Heart right ventricle (tissue), 16 donors: ENCODE data around the gene RPL28. TPM values are rescaled to one million over a fixed set of nuclear protein-coding genes. Genes with fewer than 3 reads are reported as not detected.

Source experiments
- ATAC-seq, 8 donors: fragments of 200-7000 bp; cut with Tn5 transposase; one replicate each; pipeline ENCODE4 v1.9.1; 2020; ENCODE audit warnings: mild to moderate bottlenecking in 8 of 8, moderate library complexity in 8 of 8, moderate number of reproducible peaks in 1 of 8
- DNase-seq, 2 donors: peaks; one replicate each; pipeline ENCODE4 v3.0.0-alpha.2; 2020
- H3K27ac ChIP-seq, 10 donors: fragments of 200-600 bp; sonication (generic) in 2 of 10; one replicate each; pipeline versions ENCODE4 v1.5.0 to v1.8.0; 2020 to 2022; ENCODE audit warnings: mild to moderate bottlenecking in 3 of 10
- H3K27me3 ChIP-seq, 7 donors: fragments of 200-600 bp; one replicate each; pipeline ENCODE4 v1.8.0; 2021 to 2022; ENCODE audit warnings: mild to moderate bottlenecking in 2 of 7
- H3K36me3 ChIP-seq, 9 donors: fragments of 200-600 bp; sonication (generic) in 1 of 9; one replicate each; pipeline versions ENCODE4 v1.5.0 to v1.8.0; 2020 to 2022; ENCODE audit warnings: mild to moderate bottlenecking in 2 of 9
- H3K4me1 ChIP-seq, 9 donors: fragments of 200-600 bp; sonication (generic) in 1 of 9; one replicate each; pipeline versions ENCODE4 v1.5.0 to v1.8.0; 2020 to 2022; ENCODE audit warnings: mild to moderate bottlenecking in 4 of 9
- H3K4me3 ChIP-seq, 10 donors: fragments of 200-600 bp; sonication (generic) in 2 of 10; one replicate each; pipeline versions ENCODE4 v1.5.0 to v1.8.0; 2020 to 2022; ENCODE audit warnings: mild to moderate bottlenecking in 7 of 10, moderate library complexity in 2 of 10
- H3K9me3 ChIP-seq, 11 donors: fragments of 200-600 bp in 10 of 11; sonication (generic) in 2 of 11; one replicate each; pipeline versions ENCODE4 v1.5.0 to v1.8.0; 2013 to 2022; ENCODE audit warnings: mild to moderate bottlenecking in 2 of 11, control low read depth in 1 of 11, moderate library complexity in 1 of 11
- CTCF ChIP-seq, 9 donors: fragments of 200-600 bp; sonication (generic) in 2 of 9; IDR thresholded peaks; one replicate each; pipeline versions ENCODE4 v1.5.0 to v1.8.0; 2021 to 2022; ENCODE audit warnings: antibody characterized with exemption in 9 of 9, mild to moderate bottlenecking in 5 of 9, moderate library complexity in 1 of 9
- WGBS, 2 donors: extraction: QIAGEN DNeasy Blood & Tissue Kit; methylation state at CpG; one replicate each; pipeline ENCODE4 v1.1.7; 2013; ENCODE audit warnings: inconsistent platforms in 1 of 2; 5-methylcytosine and 5-hydroxymethylcytosine counted together
- intact Hi-C, 10 donors: fragments of 100-400 bp; cut with DNase I; formaldehyde crosslinking; loops; one replicate each; pipeline versions ENCODE4 v1.11.1 to v1.14.2; 2022
- polyA plus RNA-seq, 2 donors: library from polyadenylated mRNA; stranded (reverse); fragments of 200-250 nt; gene quantifications; one replicate each; pipeline ENCODE4 v1.2.3, GENCODE V29; 2013
- total RNA-seq, 10 donors: library from RNA; stranded (reverse); fragmentation: NEBNext Ultra II Directional in 3 of 10; extraction: Animal tissue kit (Norgen Biotek cat#: 25700) in 3 of 10; gene quantifications; one replicate each; pipeline versions ENCODE4 v1.2.1 to v1.2.4, GENCODE V29; 2021 to 2023
- donor health status: Arrhythmogenic right ventricular cardiomyopathy.
- donor health status: ischemic (EF 13 %, LVEDD 7.1; RV severe dilation, severe dysfunction).
- donor health status: healthy with polysubstance abuse.
- donor health status: DM: no; HTN: yes; CAD: no.
- donor health status: DM: no; HTN: no; CAD: no.
- donor health status: ischemic (EF 25% LVEDD 6.9; RV normal size, moderate dysfunction).
- donor health status: ischemic (EF 25% LVEDD 5.7; RV mildly dilated, moderate dysfunction).
- donor health status: healthy.
- donor health status: DM: yes; HTN: yes; CAD: no.
- donor health status: Ischemic cardiomyopathy.
- donor health status: ischemic (EF 35%, LVEDD 5.7; RV mildly dilated, moderate dysfunction).
- donor health status: nonischemic (EF 11% LVEDD 7.7; RV severe dilation, severe dysfunction).
- donor health status: DM: yes; HTN: yes; CAD: no.
- donor health status: PGD.
- donor health status: ischemic (EF 29% LVEDD 5.4; RV normal size, mild dysfunction).
- donor health status: nonischemic (EF 23%, LVEDD 6.1; RV moderate dilation, normal function).

The RPL28 gene
- total and polyA plus RNA-seq, 12 donors = 473 to 1,617 (median 593) TPM

DNA sequence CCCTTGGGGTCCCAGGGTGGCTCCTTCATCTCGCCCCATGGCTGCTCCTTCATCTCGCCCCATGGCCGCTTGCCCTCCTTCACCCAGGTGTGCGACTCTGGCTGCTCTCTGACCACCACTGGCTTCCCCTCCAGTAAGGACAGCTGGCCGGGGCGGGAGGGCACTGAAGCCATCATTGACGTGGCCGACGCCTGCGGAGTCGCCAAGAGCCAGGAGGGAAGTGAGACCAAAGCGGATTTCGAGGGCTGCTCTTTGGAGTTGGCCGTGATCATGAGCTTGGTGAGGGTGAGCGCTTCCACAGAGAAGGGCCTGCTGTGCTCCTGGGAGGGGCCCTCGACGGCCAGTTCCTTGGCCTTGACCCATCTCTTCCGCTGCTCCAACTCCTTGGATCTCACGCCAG is 27.2 kb upstream of the RPL28 start:
- ATAC-seq = no peak
- TF ChIP-seq CTCF (IDR thresholded peaks at IDR 0.05) = no peak
- H3K9me3 ChIP-seq = no peaks in the 10 kb centered on the region
- 86 to 92% methylated on average over 18 to 19 of the region's 19 CpGs for WGBS, 2 donors
- intact Hi-C loops = no loop called here
- no peak overlapping the region for H3K4me3 ChIP-seq
- H3K4me1 ChIP-seq = peaks cover 0 to 14% (median 12%) of the 10 kb centered on the region in 9 donors
- DNase-seq = no peak
- H3K27ac ChIP-seq = no peak overlapping the region
- H3K36me3 ChIP-seq = no peaks in the 10 kb centered on the region
- H3K27me3 ChIP-seq = peaks cover 9 to 53% (median 39%) of the 10 kb centered on the region in 7 donors

GRCh38 chr19:55358943-55359908 is 26.5 kb upstream of the RPL28 start:
- DNase-seq (no peak), ATAC-seq (no peak)
- intact Hi-C loops = no loop called here
- Histone ChIP-seq H3K36me3 (no peaks in the 10 kb centered on the region), H3K4me1 (peaks cover 0 to 7% (median 5%) of the 10 kb centered on the region in 9 donors), H3K27ac (no peak overlapping the region), H3K4me3 (no peak overlapping the region), H3K27me3 (peaks cover 1 to 45% (median 33%) of the 10 kb centered on the region in 7 donors), H3K9me3 (no peaks in the 10 kb centered on the region)
- no peak for TF ChIP-seq CTCF (IDR thresholded peaks at IDR 0.05)
- WGBS, 2 donors = 61 to 62% methylated on average over 32 of the region's 32 CpGs

DNA sequence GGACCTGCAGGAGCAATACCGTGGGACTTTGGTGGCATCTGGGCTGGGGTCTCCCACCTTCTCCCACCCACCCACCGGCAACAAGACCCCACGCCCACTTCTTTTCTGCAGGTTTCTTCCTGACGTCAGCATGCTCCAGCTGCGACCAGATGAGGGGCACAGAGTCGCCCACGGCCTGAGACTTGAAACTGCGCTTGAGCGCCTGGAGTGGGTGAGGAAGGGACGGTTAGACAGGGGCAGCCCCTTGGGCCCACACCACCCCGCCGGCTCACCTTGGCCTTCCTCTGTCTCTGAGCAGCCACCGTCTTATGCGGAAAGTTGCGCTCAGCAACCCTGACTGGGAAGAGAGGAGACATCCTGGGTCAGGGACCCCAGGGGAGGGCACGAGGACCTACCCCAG is 24.8 kb upstream of the RPL28 start:
- Histone ChIP-seq H3K27me3 (peaks cover 0 to 40% (median 16%) of the 10 kb centered on the region in 7 donors), H3K4me3 (no peak overlapping the region), H3K9me3 (no peaks in the 10 kb centered on the region), H3K36me3 (no peaks in the 10 kb centered on the region), H3K27ac (no peak overlapping the region), H3K4me1 (no peaks in the 10 kb centered on the region)
- 91 to 92% methylated on average over 14 to 16 of the region's 16 CpGs for WGBS, 2 donors
- intact Hi-C loops = loop anchor here in 1 of 10 donors (5.0 kb wide), 1 partner anchor 39 kb away; no protein-coding TSS in a partner anchor
- no peak for DNase-seq
- no peak for TF ChIP-seq CTCF (IDR thresholded peaks at IDR 0.05)
- ATAC-seq = no peak

DNA sequence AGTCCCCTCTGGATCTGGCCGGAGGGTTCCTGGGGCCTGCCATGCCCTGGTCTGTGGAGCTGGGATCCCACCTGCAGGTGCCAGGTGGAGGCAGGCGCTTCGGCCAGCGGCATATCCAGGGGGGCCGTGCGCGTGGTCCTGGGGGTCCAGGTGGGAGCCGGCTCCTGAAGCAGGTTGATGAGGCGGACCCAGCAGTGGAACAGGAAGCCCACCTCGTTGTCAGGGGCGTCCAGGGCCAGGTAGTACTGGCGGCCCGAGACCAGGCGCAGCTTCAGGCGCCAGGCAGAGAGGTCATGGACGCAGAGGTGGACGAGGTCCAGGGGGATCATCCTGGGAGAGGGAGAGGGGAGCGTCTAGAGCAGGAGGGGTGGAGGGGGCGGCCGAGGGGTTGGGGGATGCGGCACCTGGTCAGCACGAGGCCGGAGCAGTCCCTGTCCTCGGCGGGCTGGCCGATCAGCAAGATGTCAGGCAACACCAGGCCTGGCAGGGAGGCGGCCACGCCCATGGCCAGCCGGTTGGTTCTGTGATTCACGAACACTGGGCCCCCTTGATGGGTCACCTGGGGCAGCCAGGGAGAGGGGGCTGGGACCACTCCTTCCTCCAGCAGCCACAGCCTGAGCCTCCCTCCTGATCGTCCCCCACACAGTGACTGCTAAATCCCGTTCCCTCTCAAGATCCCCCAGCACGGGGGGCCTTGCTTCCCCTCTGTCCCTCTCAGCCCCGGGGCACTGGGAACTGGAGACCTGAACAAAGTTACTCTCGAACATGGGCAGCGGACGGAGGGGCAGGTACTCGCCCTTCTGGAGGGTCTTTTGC is 23.4 kb upstream of the RPL28 start:
- H3K27ac ChIP-seq = no peak overlapping the region
- ATAC-seq (no peak), DNase-seq (no peak)
- no peak overlapping the region for H3K4me3 ChIP-seq
- peaks cover 0 to 36% (median 12%) of the 10 kb centered on the region in 7 donors for H3K27me3 ChIP-seq
- no peaks in the 10 kb centered on the region for H3K36me3 ChIP-seq
- no peaks in the 10 kb centered on the region for H3K4me1 ChIP-seq
- intact Hi-C loops = loop anchor here in 1 of 10 donors (5.0 kb wide), 1 partner anchor 40 kb away; no protein-coding TSS in a partner anchor
- no peak for TF ChIP-seq CTCF (IDR thresholded peaks at IDR 0.05)
- no peaks in the 10 kb centered on the region for H3K9me3 ChIP-seq
- 68 to 69% methylated on average over 38 of the region's 38 CpGs for WGBS, 2 donors
